ENCODE results near the gene TMEM135.

The TMEM135 gene

DNA sequence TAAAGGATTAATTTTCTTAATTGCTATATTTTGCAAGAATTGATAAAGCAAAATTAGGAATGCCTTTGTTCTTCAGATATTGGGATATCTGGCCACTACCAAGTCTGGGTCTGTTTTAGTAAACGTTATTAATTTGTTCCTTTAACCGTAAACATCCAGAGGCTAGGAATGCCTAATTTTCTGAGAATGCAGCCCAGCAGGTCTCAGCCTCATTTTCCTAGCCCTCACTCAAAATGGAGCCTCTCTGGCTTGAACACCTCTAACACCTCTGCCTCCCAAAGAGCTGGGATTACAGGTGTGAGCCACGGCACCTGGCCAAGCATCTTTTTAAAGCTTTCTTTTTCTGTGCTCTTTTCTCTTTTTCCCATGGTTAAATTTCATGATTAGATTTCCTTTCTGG is 18.4 kb downstream of the TMEM135 start:
- TF ChIP-seq, protein P1, sequence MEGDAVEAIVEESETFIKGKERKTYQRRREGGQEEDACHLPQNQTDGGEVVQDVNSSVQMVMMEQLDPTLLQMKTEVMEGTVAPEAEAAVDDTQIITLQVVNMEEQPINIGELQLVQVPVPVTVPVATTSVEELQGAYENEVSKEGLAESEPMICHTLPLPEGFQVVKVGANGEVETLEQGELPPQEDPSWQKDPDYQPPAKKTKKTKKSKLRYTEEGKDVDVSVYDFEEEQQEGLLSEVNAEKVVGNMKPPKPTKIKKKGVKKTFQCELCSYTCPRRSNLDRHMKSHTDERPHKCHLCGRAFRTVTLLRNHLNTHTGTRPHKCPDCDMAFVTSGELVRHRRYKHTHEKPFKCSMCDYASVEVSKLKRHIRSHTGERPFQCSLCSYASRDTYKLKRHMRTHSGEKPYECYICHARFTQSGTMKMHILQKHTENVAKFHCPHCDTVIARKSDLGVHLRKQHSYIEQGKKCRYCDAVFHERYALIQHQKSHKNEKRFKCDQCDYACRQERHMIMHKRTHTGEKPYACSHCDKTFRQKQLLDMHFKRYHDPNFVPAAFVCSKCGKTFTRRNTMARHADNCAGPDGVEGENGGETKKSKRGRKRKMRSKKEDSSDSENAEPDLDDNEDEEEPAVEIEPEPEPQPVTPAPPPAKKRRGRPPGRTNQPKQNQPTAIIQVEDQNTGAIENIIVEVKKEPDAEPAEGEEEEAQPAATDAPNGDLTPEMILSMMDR (conservative IDR thresholded peaks at IDR 0.05; ENCODE audit: low read length), result no peak
- H3K4me3 ChIP-seq (ENCODE audit: low read length), result no peak overlapping the region

DNA sequence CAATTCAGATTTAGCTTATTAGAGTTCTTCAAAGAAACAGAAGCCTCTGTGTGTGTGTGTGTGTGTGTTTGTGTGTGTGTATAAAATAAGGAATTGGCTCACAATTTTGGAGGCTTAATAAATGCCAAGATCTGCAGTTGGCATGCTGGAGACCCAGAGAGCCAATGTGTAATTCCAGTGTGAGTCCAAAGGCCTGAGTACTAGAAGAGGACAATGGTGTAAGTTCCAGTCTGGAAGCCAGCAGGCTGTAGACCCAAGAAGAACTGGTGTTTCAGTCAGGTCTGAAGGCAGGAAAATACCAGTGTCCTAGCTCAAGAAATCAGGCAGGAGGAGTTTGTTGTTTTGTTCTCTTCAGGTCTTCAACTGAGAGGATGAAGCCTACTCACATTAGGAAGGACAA is 20.0 kb downstream of the TMEM135 start:
- no peak for DNase-seq (ENCODE audit: low read depth)
- no peak overlapping the region for H3K4me3 ChIP-seq (ENCODE audit: low read length)
- TF ChIP-seq, protein P1 (conservative IDR thresholded peaks at IDR 0.05; ENCODE audit: low read length), result no peak

More for the DNA sequence above, 18.4 kb downstream of the TMEM135 start:
- DNase-seq (ENCODE audit: low read depth), result no peak

DNA sequence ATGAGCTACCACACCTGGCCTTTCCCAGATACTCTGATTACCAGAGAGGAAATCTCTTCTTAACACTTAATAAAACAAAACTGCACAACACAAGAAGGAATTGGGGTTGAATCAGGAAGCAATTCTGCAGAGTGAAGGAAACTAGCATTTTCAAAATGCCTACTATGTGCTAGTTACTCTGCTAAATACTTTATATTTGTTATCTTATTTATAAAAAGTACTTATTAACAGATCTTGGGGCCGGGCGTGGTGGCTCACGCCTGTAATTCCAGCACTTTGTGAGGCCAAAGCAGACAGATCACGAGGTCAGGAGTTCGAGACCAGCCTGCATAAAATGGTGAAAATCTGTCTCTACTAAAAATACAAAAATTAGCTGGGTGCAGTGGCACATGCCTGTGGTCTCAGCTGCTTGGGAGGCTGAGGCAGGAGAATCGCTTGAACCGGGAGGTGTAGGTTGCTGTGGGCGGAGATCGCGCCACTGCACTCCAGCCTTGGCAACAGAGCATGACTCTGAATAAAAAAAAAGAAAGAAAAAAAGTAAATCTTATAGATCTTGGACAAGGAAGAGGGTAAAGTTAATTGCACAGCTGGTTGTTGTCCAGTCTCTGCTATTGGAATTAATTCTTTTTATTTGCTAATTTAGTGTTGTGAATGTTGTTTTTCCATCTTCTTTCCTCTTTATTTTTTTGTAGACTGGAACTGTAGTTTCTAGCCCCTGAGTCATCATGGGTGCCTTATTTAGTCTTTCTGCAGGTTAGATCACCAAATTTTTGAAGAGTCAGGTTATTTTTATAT is 22.1 kb downstream of the TMEM135 start:
- no peak overlapping the region for H3K4me3 ChIP-seq (ENCODE audit: low read length)
- DNase-seq (ENCODE audit: low read depth), result no peak
- TF ChIP-seq, protein P1 (conservative IDR thresholded peaks at IDR 0.05; ENCODE audit: low read length), result no peak

DNA sequence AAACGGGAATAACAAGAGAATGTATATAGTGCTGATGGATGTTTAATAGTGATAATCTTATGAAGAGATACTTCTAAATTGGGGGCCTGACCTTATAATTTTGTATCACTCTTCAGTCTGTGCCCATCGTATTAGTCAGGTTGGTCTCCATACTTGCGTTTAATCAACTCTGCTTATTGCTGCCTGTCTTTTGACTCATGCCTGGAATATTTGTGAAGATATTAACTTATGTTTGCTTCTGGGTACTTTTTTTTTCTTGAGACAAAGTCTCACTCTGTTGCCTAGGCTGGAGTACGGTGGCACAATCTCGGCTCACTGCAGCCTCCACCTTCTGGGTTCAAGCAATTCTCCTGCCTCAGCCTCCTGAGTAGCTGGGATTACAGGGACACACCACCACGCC is 24.0 kb downstream of the TMEM135 start:
- TF ChIP-seq, protein P1 (conservative IDR thresholded peaks at IDR 0.05; ENCODE audit: low read length), result no peak
- DNase-seq (ENCODE audit: low read depth), result no peak
- no peak overlapping the region for H3K4me3 ChIP-seq (ENCODE audit: low read length)

DNA sequence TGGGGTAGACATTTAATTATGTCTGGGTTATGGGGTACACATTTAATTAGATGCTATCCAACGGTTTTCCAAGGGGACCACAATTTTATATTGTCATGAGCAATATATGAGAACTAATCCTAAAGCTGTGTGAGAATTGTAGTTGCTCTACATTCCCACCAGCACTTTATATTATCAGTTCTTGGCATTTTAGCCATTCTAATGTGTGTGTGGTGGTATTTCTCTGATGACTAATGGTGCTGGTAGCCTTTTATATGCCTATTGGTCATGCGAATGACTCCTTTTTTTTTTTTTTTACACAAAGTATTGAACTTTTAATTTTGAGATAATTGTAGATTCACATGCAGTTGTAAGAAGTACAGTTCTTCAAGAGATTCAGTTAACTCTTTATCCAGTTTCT is 26.2 kb downstream of the TMEM135 start:
- H3K4me3 ChIP-seq (ENCODE audit: low read length), result no peak overlapping the region
- peak; percentile 13 for DNase-seq (ENCODE audit: low read depth)
- TF ChIP-seq, protein P1 (conservative IDR thresholded peaks at IDR 0.05; ENCODE audit: low read length), result no peak

DNA sequence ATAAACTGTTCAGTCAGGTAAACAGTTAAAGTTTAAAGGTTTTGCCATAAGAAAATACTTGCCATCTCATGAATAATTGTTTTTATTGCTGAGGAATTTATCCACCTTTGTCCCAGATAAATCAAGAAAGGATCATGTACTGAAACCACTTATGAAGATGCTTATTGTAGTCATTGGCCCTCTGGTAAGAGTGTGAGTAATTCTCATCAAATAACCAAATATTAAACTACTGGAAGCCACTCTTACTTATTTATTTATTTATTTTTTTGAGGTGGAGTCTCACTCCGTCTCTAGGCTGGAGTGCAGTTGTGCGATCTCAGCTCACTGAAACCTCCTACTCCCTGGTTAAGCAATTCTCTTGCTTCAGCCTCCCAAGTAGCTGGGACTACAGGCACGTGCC is 35.1 kb downstream of the TMEM135 start:
- TF ChIP-seq, protein P1 (conservative IDR thresholded peaks at IDR 0.05; ENCODE audit: low read length), result no peak
- no peak for DNase-seq (ENCODE audit: low read depth)
- H3K4me3 ChIP-seq (ENCODE audit: low read length), result no peak overlapping the region

DNA sequence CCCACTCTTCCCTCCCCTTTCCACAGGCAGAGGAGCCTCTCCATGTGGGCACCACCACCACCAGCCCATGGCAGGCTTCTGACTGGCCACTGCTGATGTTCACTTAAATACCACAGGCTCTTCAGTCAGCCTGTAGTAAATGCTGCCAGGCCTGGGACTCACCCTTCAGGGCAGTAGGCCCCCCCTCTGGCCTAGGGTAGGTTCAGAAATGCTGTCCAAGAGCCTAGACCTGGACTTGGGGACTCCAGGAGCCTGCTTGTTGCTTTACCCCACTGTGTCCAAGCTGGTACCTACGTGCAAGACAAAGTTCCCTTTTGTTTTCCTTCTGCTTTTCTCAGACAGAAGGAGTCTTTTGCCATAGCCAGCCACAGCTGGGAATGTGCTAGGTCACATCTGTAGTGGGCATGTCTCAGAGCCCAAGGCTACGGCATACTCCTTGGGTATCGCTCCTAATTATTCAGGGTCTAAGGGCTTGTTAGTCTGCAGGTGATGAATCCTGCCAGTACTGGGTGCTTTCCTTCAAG is 38.6 kb downstream of the TMEM135 start:
- DNase-seq (ENCODE audit: low read depth), result no peak
- TF ChIP-seq, protein P1 (conservative IDR thresholded peaks at IDR 0.05; ENCODE audit: low read length), result no peak
- H3K4me3 ChIP-seq (ENCODE audit: low read length), result no peak overlapping the region

Data from AG10803 (cell line).